Vagina (tissue), 2 donors: Measurements from ENCODE around the gene PCDHB7.
"Not testable (repeated sequence)": the region's sequence is repeated elsewhere in the genome, so short reads cannot be mapped to it uniquely, and the experiment has no call there.

Experiments
- POLR2AphosphoS5 ChIP-seq, 2 donors: sonication (generic); formaldehyde crosslinking; IDR thresholded peaks; one replicate each; pipeline ENCODE4 v1.9.0; 2017; ENCODE audit warnings: antibody characterized with exemption in 2 of 2, mild to moderate bottlenecking in 2 of 2, low read depth in 1 of 2; ENCODE audit not compliant: insufficient read depth in 1 of 2
- TF ChIP-seq, protein P1 (sequence below), 3 experiments: fragments of 450-650 bp in 2 of 3; fragments of 200-600 bp in 1 of 3; sonication (generic) in 1 of 3; IDR thresholded peaks; one replicate each; pipeline ENCODE4 v1.5.1; 2017 to 2019; ENCODE audit warnings: antibody characterized with exemption in 3 of 3, mild to moderate bottlenecking in 2 of 3, moderate library complexity in 2 of 3

DNA sequence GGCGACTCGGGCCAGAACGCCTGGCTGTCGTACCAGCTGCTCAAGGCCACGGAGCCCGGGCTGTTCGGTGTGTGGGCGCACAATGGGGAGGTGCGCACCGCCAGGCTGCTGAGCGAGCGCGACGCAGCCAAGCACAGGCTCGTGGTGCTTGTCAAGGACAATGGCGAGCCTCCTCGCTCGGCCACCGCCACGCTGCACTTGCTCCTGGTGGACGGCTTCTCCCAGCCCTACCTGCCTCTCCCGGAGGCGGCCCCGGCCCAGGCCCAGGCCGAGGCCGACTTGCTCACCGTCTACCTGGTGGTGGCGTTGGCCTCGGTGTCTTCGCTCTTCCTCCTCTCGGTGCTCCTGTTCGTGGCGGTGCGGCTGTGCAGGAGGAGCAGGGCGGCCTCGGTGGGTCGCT lies 21.9 kb downstream of the PCDHB7 start:
- not testable (repeated sequence) for TF ChIP-seq POLR2AphosphoS5 (IDR thresholded peaks at IDR 0.05; ENCODE audit: insufficient read depth in 1 of 2, low read depth in 1 of 2)
- TF ChIP-seq, protein P1, sequence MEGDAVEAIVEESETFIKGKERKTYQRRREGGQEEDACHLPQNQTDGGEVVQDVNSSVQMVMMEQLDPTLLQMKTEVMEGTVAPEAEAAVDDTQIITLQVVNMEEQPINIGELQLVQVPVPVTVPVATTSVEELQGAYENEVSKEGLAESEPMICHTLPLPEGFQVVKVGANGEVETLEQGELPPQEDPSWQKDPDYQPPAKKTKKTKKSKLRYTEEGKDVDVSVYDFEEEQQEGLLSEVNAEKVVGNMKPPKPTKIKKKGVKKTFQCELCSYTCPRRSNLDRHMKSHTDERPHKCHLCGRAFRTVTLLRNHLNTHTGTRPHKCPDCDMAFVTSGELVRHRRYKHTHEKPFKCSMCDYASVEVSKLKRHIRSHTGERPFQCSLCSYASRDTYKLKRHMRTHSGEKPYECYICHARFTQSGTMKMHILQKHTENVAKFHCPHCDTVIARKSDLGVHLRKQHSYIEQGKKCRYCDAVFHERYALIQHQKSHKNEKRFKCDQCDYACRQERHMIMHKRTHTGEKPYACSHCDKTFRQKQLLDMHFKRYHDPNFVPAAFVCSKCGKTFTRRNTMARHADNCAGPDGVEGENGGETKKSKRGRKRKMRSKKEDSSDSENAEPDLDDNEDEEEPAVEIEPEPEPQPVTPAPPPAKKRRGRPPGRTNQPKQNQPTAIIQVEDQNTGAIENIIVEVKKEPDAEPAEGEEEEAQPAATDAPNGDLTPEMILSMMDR (IDR thresholded peaks at IDR 0.05), result not testable (repeated sequence)
